ENCODE measurements around the gene IBA57.
"Not testable (repeated sequence)": the region's sequence is repeated elsewhere in the genome, so short reads cannot be mapped to it uniquely, and the experiment has no call there.

Gene IBA57

DNA sequence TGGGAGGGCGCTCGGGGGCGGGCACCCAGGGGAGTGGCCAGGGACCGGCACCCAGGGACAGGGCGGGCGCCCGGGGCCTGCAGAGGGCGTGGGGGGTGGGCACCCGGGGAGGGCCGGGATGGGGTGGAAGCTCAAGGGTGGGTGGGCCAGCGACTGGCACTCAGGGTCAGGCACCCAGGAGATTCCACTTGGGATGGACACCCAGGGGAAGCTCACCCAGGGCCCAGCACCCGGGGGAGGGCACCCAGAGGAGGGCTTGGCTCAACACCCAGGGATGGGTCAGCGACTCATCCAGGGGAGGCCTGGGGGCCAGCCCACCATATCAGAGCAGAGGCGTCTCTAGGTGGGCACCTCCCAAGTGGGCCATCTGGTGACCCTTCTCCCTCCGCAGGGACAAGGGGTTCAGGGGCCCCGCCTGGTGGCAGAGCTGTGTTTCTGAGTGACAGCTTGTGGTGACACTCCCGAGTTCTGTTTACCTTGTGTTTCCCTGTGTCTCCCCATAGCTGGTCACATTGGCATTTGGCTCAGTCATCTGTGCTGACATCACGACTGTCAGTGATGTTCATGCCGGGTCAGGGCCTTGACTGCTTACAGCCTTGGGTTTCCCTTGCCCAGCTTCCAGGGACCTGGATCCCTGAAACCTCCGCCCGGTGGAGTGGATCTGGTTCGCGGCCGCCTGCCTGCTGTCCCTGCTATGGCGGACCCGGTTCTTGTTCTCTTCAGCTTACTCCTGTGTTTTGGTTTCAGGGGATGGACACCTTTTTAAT is 749 bp downstream of the IBA57 start:
- H3K4me3 ChIP-seq (replicated peaks in 1 of 2; ENCODE audit: low read depth in 2 of 2, low read length in 2 of 2): peak overlapping the region; percentile 75 to 76
- TF ChIP-seq, protein P1, sequence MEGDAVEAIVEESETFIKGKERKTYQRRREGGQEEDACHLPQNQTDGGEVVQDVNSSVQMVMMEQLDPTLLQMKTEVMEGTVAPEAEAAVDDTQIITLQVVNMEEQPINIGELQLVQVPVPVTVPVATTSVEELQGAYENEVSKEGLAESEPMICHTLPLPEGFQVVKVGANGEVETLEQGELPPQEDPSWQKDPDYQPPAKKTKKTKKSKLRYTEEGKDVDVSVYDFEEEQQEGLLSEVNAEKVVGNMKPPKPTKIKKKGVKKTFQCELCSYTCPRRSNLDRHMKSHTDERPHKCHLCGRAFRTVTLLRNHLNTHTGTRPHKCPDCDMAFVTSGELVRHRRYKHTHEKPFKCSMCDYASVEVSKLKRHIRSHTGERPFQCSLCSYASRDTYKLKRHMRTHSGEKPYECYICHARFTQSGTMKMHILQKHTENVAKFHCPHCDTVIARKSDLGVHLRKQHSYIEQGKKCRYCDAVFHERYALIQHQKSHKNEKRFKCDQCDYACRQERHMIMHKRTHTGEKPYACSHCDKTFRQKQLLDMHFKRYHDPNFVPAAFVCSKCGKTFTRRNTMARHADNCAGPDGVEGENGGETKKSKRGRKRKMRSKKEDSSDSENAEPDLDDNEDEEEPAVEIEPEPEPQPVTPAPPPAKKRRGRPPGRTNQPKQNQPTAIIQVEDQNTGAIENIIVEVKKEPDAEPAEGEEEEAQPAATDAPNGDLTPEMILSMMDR (IDR thresholded peaks at IDR 0.05; ENCODE audit: low read depth, low read length): peak; percentile 5
- DNase-seq (ENCODE audit: low read depth in 2 of 2): peak; percentile 68 to 72

DNA sequence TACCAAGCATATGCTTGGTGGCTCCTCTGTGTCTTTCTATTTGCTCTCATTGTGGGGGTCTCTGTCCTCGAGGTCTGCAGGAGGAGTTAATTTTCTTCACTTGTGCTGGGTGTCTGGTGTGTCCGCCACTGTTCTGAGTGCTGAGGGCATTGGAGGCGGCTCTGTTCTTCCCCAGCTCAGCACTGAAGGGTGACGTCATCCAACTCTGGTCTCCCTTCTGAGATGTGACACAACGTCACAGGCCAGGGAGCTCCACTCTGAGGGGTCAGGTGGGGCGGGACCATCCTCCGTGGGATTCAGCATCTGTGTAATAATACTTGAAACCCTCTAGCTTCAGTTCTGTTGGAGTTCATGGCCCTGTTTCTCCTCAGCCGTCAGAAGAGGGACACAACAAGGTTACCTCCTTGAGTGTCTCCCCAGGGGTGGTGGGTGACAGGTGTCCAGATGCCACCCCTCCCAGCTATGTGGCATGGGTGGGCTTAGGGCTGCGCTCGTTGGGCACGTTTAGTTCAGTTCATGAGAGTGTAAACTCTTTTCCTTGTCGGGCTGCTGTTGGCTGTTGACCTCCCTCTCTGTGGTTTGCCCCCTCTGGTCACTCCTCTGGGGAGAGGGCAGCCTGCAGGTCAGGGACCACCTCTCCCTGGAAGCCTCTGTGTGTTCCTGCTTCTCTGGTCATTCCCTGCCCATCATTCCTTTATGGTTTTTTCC is 3.1 kb downstream of the IBA57 start:
- no peak overlapping the region for H3K4me3 ChIP-seq (replicated peaks in 1 of 2; ENCODE audit: low read depth in 2 of 2, low read length in 2 of 2)
- no peak for DNase-seq (ENCODE audit: low read depth in 2 of 2)
- TF ChIP-seq, protein P1 (IDR thresholded peaks at IDR 0.05; ENCODE audit: low read depth, low read length): no peak

DNA sequence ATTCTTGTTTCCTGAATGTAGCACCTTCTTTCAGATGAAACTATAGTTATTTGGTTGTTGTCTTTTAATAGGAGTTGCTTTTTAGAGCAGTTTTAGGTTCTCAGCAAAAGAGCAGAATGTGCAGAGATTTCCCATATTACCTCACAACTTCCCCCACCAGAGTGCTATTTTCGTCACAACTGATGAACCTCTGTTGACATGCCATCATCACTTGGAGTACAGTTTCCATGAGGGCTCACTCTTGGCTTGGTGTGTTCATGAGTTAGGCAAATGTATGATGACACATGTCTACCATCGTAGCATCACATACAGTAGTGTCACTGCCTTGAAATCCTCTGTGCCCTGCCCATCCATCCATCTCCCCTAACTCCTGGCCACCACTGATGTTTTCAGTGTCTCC is 3.7 kb downstream of the IBA57 start:
- H3K4me3 ChIP-seq (replicated peaks in 1 of 2; ENCODE audit: low read depth in 2 of 2, low read length in 2 of 2): no peak overlapping the region
- no peak for DNase-seq (ENCODE audit: low read depth in 2 of 2)

DNA sequence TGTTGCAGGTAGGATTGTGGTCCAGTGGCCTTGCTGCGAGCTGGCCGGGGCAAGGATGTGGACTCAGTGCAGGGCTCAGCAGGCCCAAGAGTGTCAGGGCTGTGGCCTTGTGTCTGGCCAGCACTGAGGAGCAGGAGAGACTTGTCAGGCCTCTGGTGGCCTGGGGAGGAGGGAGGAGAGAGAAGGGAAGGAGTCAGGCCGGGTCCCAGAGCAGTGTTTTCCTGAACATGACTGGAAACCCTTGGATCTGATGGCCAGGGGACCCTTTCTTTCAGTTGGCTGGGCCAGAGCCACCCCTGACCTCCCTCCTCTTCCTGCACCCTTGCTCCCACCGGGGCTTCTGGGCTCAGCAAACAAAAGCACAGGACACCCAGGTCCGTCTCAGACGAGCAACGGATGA is 5.1 kb downstream of the IBA57 start:
- H3K4me3 ChIP-seq (replicated peaks in 1 of 2; ENCODE audit: low read depth in 2 of 2, low read length in 2 of 2): no peak overlapping the region
- TF ChIP-seq, protein P1 (IDR thresholded peaks at IDR 0.05; ENCODE audit: low read depth, low read length): no peak
- DNase-seq (ENCODE audit: low read depth in 2 of 2): no peak

More for the DNA sequence above, 3.7 kb downstream of the IBA57 start:
- TF ChIP-seq, protein P1 (IDR thresholded peaks at IDR 0.05; ENCODE audit: low read depth, low read length): no peak

DNA sequence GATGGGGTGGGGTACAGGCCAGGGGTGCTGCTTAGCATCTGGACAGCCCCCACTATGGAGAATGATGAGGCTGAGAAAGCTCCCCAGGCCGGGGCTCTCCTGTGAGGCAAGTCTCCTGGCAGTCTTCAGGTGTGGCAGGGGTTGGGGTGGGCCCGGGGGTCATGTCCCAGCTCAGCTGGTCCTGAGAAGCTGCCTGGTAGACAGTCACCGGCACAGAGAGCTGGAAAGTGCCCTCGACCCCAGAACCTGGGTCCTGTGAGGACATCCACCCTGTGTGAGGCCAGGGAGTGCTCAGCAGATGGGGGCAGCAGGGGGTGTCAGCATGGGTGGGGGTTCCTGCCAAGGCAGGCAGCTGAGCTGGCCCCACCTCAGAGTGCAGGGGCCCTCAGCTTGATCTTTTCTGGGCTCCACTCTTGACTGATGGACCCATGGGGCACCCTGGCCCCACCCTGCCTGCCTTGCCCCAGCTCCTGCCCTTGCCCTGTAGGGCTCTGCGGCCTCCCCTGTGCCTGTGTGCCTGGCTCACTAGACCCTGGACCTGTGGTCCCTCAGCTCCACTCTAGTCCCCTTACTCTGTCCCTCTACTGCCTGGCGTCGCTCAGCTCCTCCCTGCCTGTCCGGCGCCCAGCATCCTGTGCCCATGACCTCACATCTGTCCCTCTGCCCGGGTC is 5.8 kb downstream of the IBA57 start:
- no peak overlapping the region for H3K4me3 ChIP-seq (replicated peaks in 1 of 2; ENCODE audit: low read depth in 2 of 2, low read length in 2 of 2)
- TF ChIP-seq, protein P1 (IDR thresholded peaks at IDR 0.05; ENCODE audit: low read depth, low read length): no peak
- no peak for DNase-seq (ENCODE audit: low read depth in 2 of 2)

DNA sequence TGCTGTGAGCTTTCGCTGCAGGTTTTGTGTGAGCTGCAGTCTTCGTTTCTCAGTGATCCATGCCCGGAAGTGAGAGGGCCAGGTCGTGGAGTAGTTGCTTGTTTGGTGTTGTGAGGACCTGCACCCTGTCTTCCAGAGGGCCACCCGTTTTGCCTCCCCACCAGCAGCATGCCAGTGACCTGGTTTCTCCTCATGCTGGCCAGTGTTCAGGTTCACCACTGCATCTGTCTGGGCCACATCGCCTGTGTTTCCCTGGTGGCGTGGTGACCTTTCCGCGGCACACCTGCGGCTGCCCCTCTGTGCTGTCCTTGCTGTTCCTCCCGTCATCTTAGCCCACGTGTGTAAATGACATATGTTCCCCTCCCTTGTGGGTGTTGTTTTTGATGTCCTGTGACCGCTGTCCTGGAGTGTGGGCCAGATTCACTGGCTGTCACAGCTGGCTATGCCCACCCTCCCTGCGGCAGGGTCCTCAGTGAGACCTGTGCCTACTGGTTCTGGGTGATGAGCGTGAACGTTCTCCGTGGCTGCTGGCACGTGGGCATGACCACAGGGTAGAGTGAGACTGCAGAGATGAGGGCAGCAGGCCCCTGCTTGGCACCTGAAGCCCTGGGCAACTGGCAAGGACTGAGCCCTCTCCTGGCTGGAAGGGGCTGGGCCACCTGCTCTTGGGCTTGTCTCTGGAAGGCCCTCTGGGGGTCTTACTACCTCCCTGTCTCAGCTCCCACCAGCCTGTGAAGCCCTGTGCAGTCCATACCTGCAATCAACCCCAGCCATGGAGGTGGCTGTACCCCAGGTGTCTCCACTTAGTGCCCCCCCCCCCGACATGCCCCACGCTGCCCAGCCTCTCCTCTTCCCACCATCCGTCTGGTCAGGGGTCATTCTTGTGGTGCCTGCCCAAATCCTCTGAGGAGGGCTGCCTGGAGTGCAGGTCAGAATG is 7.3 kb downstream of the IBA57 start:
- H3K4me3 ChIP-seq (replicated peaks in 1 of 2; ENCODE audit: low read depth in 2 of 2, low read length in 2 of 2): no peak overlapping the region
- TF ChIP-seq, protein P1 (IDR thresholded peaks at IDR 0.05; ENCODE audit: low read depth, low read length): no peak
- no peak for DNase-seq (ENCODE audit: low read depth in 2 of 2)

DNA sequence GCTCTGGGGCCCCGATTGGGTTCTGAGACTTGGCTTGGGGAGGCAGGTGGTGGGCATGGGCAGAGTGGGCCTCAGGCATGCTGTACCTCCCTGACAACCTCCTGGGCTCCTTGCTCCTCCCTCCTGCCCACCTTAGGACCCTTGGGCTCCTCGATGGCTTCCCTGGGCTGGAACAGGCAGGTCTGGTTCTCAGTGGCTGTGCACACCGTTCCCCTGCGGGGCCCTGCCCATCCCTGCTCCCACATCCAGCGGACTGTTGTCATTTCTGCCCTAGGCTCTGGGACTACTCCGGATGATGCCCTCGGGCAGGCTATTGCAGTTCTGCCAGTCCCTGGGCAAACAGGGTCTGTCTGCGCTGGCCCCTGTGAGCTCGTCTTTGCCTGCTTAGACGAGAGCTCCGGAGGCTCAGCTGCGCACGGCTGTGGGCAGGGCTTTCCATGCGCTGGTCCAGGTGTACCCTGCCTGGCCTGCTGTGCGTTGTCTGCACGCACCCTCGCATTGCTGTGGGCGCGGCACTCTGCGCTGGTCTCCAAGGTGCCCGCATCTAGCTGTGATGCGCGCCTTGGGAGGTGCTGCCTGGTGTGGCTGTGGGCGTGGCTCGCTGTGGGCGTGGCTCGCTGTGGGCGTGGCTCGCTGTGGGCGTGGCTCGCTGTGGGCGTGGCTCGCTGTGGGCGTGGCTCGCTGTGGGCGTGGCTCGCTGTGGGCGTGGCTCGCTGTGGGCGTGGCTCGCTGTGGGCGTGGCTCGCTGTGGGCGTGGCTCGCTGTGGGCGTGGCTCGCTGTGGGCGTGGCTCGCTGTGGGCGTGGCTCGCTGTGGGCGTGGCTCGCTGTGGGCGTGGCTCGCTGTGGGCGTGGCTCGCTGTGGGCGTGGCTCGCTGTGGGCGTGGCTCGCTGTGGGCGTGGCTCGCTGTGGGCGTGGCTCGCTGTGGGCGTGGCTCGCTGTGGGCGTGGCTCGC is 8.2 kb downstream of the IBA57 start:
- DNase-seq (ENCODE audit: low read depth in 2 of 2); H3K4me3 ChIP-seq (replicated peaks in 1 of 2; ENCODE audit: low read depth in 2 of 2, low read length in 2 of 2): not testable (repeated sequence)
